DOHH2 (cell line): Measurements from ENCODE around the gene PDRG1.
"Not testable (repeated sequence)": the region's sequence is repeated elsewhere in the genome, so short reads cannot be mapped to it uniquely, and the experiment has no call there.

Experiments
- H3F3A ChIP-seq: fragments of 200-600 bp; sonication (generic), shearing (Covaris generic); 2 replicates; pipeline ENCODE4 v1.6.0; 2016; ENCODE audit warnings: antibody characterized with exemption, mild to moderate bottlenecking; ENCODE audit not compliant: control insufficient read depth, insufficient read depth
- H3K27ac ChIP-seq: fragments of 200-600 bp; sonication (generic); 2 replicates; pipeline ENCODE4 v1.5.1; 2014; ENCODE audit warnings: low read depth, mild to moderate bottlenecking, low read length, moderate library complexity
- H3K27me3 ChIP-seq: fragments of 200-600 bp; sonication (generic); 2 replicates; pipeline ENCODE4 v1.6.1; 2014; ENCODE audit warnings: mild to moderate bottlenecking, low read length, mixed read lengths; ENCODE audit not compliant: control insufficient read depth
- H3K36me3 ChIP-seq: fragments of 200-600 bp; sonication (generic); 2 replicates; pipeline ENCODE4 v1.6.1; 2014; ENCODE audit warnings: mild to moderate bottlenecking, low read length, moderate library complexity, mixed read lengths; ENCODE audit not compliant: control insufficient read depth
- H3K4me1 ChIP-seq: fragments of 200-600 bp; sonication (generic); 2 replicates; pipeline ENCODE4 v1.6.1; 2014; ENCODE audit warnings: mild to moderate bottlenecking, low read length, mixed read lengths; ENCODE audit not compliant: control insufficient read depth
- H3K4me2 ChIP-seq: fragments of 200-600 bp; sonication (generic); 2 replicates; pipeline ENCODE4 v1.6.0; 2014; ENCODE audit warnings: mild to moderate bottlenecking, low read length, moderate library complexity
- H3K4me3 ChIP-seq: fragments of 200-600 bp; sonication (generic); 2 replicates; pipeline ENCODE4 v1.5.1; 2014; ENCODE audit warnings: mild to moderate bottlenecking, low read length, mixed read lengths
- H3K79me2 ChIP-seq: fragments of 200-600 bp; sonication (generic); 2 replicates; pipeline ENCODE4 v1.6.1; 2014; ENCODE audit warnings: mild to moderate bottlenecking, low read length, mixed read lengths; ENCODE audit not compliant: control insufficient read depth
- H3K9me2 ChIP-seq: fragments of 200-600 bp; sonication (generic); replicated peaks from 2 replicates; pipeline ENCODE4 v1.6.1; 2014; ENCODE audit warnings: mild to moderate bottlenecking, low read length, mixed read lengths; ENCODE audit not compliant: control insufficient read depth
- H3K9me3 ChIP-seq: fragments of 200-600 bp; sonication (generic); 2 replicates; pipeline ENCODE4 v1.6.1; 2014; ENCODE audit warnings: antibody characterized with exemption, low read length, mixed read lengths; ENCODE audit not compliant: control insufficient read depth, insufficient read depth
- H4K20me1 ChIP-seq: fragments of 200-600 bp; sonication (generic); 2 replicates; pipeline ENCODE4 v1.6.0; 2014; ENCODE audit warnings: low read depth, mild to moderate bottlenecking, antibody characterized with exemption, low read length, moderate library complexity; ENCODE audit not compliant: control insufficient read depth, insufficient read depth
- EZH2phosphoT487 ChIP-seq: fragments of 200-600 bp; sonication (generic); IDR thresholded peaks from 2 replicates; pipeline ENCODE4 v1.6.1; 2017; ENCODE audit warnings: borderline replicate concordance, mild to moderate bottlenecking, antibody characterized with exemption, low read length, moderate library complexity, mixed read lengths
- TF ChIP-seq, protein P1 (sequence below): fragments of 200-600 bp; sonication (generic); IDR thresholded peaks from one replicate; pipeline ENCODE4 v1.5.1; 2014; ENCODE audit warnings: antibody characterized with exemption, mild to moderate bottlenecking, low read depth, low read length; ENCODE audit not compliant: poor library complexity, severe bottlenecking

PDRG1 gene

GRCh38 chr20:31930779-31931178 is 21.1 kb downstream of the PDRG1 start:
- Histone ChIP-seq H3K9me3 (no peaks in the 10 kb centered on the region), H4K20me1 (no peaks in the 10 kb centered on the region; the same call in 1 of the 2 replicates), H3F3A (no peaks in the 10 kb centered on the region), H3K4me3 (no peak overlapping the region), H3K27ac (no peak overlapping the region), H3K4me2 (no peak overlapping the region), H3K9me2 (no peaks in the 10 kb centered on the region), H3K4me1 (no peaks in the 10 kb centered on the region), H3K79me2 (no peaks in the 10 kb centered on the region), H3K27me3 (peaks cover 4% of the 10 kb centered on the region; the same call in 1 of the 2 replicates), H3K36me3 (no peaks in the 10 kb centered on the region)
- TF ChIP-seq, protein P1, sequence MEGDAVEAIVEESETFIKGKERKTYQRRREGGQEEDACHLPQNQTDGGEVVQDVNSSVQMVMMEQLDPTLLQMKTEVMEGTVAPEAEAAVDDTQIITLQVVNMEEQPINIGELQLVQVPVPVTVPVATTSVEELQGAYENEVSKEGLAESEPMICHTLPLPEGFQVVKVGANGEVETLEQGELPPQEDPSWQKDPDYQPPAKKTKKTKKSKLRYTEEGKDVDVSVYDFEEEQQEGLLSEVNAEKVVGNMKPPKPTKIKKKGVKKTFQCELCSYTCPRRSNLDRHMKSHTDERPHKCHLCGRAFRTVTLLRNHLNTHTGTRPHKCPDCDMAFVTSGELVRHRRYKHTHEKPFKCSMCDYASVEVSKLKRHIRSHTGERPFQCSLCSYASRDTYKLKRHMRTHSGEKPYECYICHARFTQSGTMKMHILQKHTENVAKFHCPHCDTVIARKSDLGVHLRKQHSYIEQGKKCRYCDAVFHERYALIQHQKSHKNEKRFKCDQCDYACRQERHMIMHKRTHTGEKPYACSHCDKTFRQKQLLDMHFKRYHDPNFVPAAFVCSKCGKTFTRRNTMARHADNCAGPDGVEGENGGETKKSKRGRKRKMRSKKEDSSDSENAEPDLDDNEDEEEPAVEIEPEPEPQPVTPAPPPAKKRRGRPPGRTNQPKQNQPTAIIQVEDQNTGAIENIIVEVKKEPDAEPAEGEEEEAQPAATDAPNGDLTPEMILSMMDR, result no peak
- TF ChIP-seq EZH2phosphoT487, result no peak

- not testable (repeated sequence) for H3K27ac ChIP-seq, H3K4me2 ChIP-seq, H4K20me1 ChIP-seq, H3K9me2 ChIP-seq, H3K36me3 ChIP-seq, H3K4me3 ChIP-seq, H3F3A ChIP-seq, H3K4me1 ChIP-seq, H3K27me3 ChIP-seq, H3K79me2 ChIP-seq, H3K9me3 ChIP-seq
Observed at GRCh38 chr20:31929631-31930030, 22.2 kb downstream of the PDRG1 start.

DNA sequence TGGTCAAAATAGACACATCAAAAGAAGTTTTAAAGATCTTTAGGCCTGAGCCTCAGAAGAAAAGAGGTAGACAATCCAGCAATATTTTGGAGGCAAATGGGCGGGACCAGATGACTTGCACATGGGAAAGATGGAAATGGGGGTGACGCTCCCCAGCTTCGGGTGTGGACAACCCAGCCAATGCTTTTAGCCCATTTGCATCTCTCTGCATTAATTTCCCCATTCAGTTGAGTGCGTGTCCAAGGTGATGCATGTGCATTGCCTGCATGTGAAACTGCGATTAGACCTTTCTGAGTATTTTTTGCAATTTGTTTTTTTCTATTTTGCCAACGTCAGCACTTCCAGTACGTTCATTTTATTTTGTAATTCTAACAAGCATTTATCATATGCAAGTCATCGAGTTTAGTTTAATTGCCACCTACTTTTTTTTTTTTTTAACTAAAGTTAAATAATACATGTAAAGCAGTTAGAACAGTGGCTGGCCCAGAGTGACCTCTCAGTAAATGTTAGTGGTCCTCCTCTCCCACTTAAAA is 24.2 kb downstream of the PDRG1 start:
- Histone ChIP-seq H4K20me1 (no peaks in the 10 kb centered on the region), H3F3A (no peaks in the 10 kb centered on the region), H3K36me3 (no peaks in the 10 kb centered on the region), H3K9me3 (no peaks in the 10 kb centered on the region), H3K79me2 (no peaks in the 10 kb centered on the region), H3K4me2 (no peak overlapping the region), H3K4me3 (no peak overlapping the region), H3K4me1 (no peaks in the 10 kb centered on the region), H3K27me3 (peaks cover 4% of the 10 kb centered on the region; the same call in 1 of the 2 replicates), H3K27ac (no peak overlapping the region), H3K9me2 (no peaks in the 10 kb centered on the region)
- TF ChIP-seq, protein P1, result no peak
- no peak for TF ChIP-seq EZH2phosphoT487

- Histone ChIP-seq H3K4me2 (no peak overlapping the region), H3K79me2 (no peaks in the 10 kb centered on the region), H3K36me3 (no peaks in the 10 kb centered on the region), H3K27me3 (peaks cover 4% of the 10 kb centered on the region; the same call in 1 of the 2 replicates), H3F3A (no peaks in the 10 kb centered on the region), H3K27ac (no peak overlapping the region), H4K20me1 (no peaks in the 10 kb centered on the region), H3K9me3 (no peaks in the 10 kb centered on the region), H3K4me1 (no peaks in the 10 kb centered on the region), H3K4me3 (no peak overlapping the region), H3K9me2 (no peaks in the 10 kb centered on the region)
- no peak for TF ChIP-seq EZH2phosphoT487
- TF ChIP-seq, protein P1, result no peak
Observed at GRCh38 chr20:31926493-31926892, 25.4 kb downstream of the PDRG1 start.
